Skin of body (tissue), 2 donors: ENCODE results near the gene GPBP1L1. TPM values are rescaled to one million over a fixed set of nuclear protein-coding genes. Genes with fewer than 3 reads are reported as not detected.
A peak's percentile ranks its signal among the peaks of the same experiment; 100 is the strongest.
"Not testable (repeated sequence)": the region's sequence is repeated elsewhere in the genome, so short reads cannot be mapped to it uniquely, and the experiment has no call there.

Experiments used
- DNase-seq: peaks from one replicate; lab custom pipeline; 2025; lab: John Stamatoyannopoulos, UW
- total RNA-seq: library from RNA; depleted of rRNA; stranded (reverse); fragments of >200 nt; gene quantifications from one replicate; pipeline ENCODE4 v1.2.3, GENCODE V29; 2014

Gene GPBP1L1
- total RNA-seq: 119 TPM

GRCh38 chr1:45686288-45687013, at the start of gene GPBP1L1:
GPBP1L1 (minus strand) TSS chr1:45686533; CDS start chr1:45659087, 27,446 bp downstream.
- peak; percentile 96 for DNase-seq

DNA sequence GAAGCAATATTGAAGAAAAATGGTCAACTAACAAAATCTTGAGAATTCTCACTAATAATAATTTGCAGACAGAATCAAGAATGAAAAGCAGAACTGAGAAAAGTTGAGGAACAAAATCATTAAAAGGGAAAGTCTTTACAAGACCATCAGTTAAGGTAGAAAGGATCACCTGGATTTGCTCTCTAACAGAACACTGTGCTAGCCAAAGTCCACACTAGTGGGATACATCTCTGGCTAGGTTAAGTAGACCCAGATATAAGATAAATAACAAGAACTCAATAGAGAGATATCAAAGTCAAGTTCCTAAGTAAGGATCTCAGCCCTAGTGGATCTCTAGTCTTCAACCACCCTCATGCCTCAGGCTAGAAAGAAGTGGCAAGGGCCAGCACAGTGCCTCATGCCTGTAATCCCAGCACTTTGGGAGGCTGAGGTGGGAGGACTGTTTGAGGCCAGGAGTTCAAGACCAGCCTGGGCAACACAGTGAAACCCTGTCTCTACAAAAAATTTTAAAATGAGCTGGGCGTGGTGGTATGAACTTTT, 44.5 kb upstream of the GPBP1L1 start:
- no peak for DNase-seq

DNA sequence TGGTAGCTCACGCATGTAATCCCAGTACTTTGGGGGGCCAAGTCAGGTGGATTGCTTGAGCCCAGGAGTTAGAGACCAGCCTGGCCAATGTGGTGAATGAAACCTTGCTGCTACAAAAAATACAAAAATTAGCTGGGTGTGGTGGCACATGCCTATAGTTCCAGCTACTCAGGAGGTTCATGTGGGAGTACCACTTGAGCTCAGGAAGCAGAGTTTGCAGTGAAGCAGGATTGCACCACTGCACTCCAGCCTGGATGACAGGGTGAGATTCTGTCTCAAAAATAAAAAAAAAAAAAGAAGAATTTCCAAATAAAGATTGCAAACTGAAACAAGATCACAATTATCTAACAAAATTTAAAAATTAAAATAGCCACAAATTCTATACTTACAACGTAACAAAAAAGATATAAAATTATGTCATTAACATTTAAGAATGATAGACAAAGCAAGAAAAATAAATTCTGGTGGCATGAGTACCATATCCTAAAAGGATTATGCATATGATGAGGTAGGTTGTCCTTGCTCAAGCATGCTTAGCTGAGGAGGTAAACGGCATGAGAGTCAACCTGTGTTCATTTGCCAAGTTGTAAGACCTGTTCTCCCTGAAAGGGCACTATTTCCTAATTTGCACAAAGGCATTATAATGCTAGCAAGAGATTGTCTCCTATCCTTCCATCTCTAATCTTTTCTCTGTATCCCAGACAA, 43.9 kb upstream of the GPBP1L1 start:
- no peak for DNase-seq

DNA sequence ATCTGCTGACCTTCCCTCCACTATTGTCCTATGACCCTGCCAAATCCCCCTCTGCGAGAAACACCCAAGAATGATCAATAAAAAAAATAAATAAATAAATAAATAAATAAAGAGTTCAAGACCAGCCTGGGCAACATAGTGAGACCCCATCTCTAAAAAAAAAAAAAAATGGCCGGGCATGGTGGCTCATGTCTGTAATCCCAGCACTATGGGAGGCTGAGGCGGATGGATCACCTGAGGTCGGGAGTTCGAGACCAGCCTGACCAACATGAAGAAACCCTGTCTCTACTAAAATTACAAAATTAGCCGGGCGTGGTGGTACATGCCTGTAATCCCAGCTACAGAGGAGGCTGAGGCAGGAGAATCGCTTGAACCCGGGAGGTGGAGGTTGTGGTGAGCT, 39.7 kb upstream of the GPBP1L1 start:
- not testable (repeated sequence) for DNase-seq

DNA sequence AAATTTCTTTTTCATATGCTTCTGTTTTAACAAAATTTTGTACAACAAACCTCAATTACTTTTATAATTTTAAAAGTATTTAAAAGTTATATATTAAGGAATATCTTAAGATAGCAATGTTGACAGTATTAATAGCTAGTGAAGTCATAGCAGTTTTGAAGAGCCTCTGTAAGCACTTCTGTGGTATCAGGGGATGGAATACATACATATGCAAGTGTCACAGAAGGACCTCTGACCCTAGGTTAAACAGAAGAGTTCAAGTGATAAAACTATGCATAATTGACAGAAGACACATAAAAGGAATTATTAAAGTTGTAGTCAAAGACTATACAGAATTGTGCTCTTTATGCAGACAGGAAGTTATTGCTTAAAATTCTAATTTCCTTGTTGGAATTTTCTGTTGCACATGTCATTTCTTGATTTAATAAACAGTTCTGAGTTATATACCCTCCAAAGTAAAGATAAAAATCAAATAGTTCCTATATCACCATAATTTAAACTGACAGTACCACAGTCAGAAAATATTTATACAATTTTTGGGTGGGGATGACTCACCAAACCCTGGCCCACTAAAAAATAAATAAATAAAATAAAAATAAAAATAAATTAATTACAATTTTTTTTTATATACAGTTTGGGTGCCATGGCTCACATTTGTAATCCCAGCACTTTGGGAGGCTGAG, 37.1 kb upstream of the GPBP1L1 start:
- no peak for DNase-seq

DNA sequence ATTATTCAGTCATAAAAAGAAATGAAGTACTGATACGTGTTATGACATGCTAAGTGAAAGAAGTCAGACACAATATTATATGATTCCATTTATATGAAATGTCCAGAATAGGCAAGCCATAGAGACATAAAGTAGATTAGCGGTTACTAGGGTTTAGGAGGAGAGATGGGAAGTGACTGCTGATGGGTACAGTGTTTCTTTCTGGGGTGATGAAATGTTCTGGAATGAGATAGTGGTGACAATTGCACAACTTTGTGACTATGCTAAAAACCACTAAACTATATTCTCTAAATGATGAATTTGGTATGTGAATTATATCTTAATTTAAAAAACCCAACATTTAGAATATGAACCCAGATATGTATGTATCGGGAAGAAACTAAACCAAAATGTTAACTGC, 36.5 kb upstream of the GPBP1L1 start:
- DNase-seq: no peak

GRCh38 chr1:45721207-45721606, 34.9 kb upstream of the GPBP1L1 start:
- DNase-seq: peak; percentile 11

- no peak for DNase-seq
Measured at GRCh38 chr1:45718289-45718688, 32.0 kb upstream of the GPBP1L1 start.

DNA sequence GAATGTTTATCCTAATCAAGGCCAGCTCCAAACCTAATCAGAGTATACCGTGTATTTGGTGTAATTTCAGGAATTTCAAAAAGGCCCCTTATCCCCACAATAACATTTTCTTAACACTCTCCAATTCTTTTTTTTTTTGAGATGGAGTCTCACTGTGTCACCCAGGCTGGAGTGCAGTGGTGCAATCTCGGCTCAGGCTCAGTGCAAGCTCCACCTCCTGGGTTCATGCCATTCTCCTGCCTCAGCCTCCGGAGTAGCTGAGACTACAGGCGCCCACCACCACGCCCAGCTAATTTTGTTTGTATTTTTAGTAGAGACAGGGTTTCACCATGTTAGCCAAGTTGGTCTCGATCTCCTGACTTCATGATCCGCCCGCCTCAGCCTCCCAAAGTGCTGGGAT, 31.1 kb upstream of the GPBP1L1 start:
- not testable (repeated sequence) for DNase-seq

GRCh38 chr1:45716700-45717099, 30.4 kb upstream of the GPBP1L1 start:
- DNase-seq: no peak

DNA sequence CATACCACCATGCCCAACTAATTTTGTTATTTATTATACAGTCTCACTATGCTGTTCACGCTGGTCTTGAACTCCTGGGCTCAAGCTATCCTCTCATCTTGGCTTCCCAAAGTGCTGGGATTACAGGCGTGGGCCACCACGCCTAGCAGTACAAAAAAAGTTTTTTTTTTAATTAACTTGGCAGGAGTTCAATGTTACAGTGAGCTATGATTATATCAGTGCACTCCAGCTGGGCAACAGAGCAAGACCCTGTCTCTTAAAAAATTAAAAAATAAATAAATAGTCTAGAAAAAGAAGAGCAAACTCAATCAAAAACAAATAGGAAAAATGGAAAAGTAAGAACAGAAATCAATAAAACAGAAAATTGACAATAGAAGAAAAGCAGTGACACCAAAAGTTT, 27.4 kb upstream of the GPBP1L1 start:
- DNase-seq: no peak

DNA sequence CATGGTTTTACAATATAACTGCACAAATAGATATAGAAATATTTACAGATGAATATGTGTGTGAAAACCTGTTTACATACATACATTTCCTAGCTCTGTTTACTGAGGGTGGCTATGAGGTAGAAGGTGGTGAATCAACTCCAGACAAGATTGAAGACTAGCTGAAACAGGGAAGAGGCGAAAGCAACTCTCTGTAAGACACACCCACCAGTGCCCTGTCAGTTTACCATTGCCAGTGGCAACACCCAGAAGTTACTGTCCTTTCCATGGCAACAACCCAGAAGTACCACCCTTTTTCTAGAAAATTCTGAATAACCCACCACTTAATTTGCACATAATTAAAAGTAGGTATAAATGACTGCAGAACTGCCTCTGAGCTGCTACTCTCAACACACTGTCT, 18.3 kb upstream of the GPBP1L1 start:
- no peak for DNase-seq

- DNase-seq: no peak
Measured at GRCh38 chr1:45694823-45695222, 8.5 kb upstream of the GPBP1L1 start.

- not testable (repeated sequence) for DNase-seq
Measured at GRCh38 chr1:45693811-45694210, 7.5 kb upstream of the GPBP1L1 start.

DNA sequence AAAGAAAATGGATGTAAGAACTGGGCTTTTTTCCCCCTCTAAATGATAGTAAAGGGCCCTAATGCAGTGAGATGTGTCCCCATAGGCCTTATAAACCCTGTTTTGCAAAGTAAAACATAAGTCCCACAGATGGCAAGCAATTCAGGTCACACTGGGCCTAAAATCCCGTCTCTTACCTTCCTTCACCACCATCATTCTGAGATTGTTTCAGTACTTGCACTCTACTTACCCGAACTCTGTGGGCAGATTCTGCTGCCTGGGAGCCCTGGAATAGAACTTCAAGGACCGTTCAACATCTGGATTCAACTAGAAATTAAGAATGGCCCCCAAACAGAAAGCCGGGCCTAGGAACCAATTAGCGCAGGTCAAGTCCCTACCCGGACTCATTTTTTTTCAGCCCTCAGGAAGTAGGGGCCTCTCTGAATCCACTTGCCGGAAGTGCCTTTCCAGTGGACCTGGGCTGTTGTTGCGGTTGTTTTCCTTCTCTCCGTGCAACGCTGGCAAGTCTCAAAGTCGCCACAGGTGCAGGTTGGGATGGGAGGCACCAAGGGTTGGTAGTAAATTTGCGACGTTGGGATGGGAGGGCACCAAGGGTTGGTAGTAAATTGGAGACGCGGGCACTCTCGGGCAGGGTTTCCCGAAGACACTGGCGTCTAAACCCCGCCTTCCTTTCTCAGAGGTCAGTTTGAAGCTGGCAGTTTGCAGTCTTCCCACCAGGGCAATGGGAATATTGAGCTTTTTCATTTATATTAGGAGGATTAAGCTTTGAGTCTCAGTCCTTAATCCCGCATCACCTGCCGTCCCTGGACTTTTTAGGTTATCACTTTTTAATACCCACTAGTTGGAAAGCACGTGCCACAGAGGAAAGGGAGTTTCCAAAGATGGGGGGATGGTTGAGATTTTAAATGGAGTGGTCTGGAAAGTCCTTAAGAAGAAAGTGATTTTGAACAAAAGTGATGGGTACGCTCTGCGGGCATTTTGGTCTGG, 1.7 kb upstream of the GPBP1L1 start, which contains the start of gene TMEM69:
TSS of gene TMEM69 (plus strand) at position 428 of the 987 bp plus-strand sequence. CDS start 2,888 bp downstream, outside the sequence.
- DNase-seq: peak; percentile 89

- DNase-seq: peak; percentile 99
Measured at GRCh38 chr1:45687014-45687753, 851 bp upstream of the GPBP1L1 start.

GRCh38 chr1:45686015-45686287, 382 bp downstream of the GPBP1L1 start:
- DNase-seq: no peak

DNA sequence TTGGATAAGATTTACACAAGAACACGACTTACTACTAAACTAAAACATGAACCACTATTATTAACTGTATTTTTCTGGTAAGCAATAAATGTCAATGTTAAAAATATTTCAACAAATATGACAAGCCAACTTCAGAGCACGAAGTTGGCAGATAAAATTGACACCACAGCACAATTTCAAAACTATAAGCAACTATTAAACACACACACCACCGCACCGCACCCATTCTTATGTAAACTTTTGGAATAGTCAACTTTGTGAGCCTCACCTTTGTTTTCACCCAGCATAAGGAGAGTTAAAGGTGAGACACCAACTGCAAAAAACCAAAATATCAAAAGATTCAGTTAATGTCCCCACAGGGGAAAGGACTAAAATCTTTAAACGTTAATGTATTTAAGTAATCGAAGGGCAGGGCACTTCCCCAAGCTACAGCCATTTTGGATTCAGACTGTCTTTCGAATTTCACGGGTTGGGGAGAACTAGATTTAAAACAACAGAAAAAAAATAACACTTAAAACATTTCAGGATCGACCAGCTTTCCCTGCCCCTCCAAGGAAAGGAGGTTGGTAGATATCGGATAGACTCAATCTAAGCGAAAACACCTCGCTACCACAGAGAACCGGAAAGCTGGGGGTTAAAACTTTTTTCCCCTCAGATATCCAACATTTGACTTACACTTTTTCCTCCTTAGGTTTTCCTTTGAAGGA, 872 bp downstream of the GPBP1L1 start:
- peak; percentile 35 for DNase-seq

DNA sequence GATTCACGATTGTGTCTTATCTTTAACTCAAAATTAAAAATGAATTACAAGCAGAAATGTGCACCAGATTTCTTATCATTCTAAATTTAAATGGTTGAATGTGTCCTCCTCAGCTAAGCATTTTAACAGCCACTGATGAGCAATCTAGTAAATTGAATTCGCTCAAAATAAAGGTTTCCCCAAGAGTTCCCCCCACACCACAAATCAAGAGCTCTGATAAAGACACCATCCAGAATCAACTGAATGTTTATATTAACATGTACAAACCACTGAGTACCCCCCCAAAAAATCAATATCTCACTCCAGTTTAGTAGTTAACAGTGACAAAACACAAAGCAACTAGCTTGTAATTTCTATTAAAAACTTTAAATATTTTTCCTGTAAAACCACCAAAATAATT, 1.9 kb downstream of the GPBP1L1 start:
- no peak for DNase-seq

GRCh38 chr1:45682942-45683341, 3.4 kb downstream of the GPBP1L1 start:
- no peak for DNase-seq
